Effector memory CD4-positive, alpha-beta T cell (primary cell): ENCODE results near the gene SEC24C.

Source experiments
- DNase-seq, 3 donors: peaks; one replicate each; pipeline ENCODE4 v3.0.0-alpha.2; 2020
- H3K27ac ChIP-seq: 2 replicates; pipeline ENCODE4 v1.7.0; 2013; ENCODE audit warnings: mild to moderate bottlenecking, low read length, moderate library complexity; ENCODE audit not compliant: insufficient read depth, poor library complexity, severe bottlenecking
- H3K27me3 ChIP-seq: replicated peaks from 2 replicates; pipeline ENCODE4 v1.7.0; 2013; ENCODE audit warnings: mild to moderate bottlenecking, low read length; ENCODE audit not compliant: insufficient read depth, control insufficient read depth, poor library complexity, severe bottlenecking
- H3K36me3 ChIP-seq: 2 replicates; pipeline ENCODE4 v1.7.0; 2013; ENCODE audit warnings: mild to moderate bottlenecking, low read length, moderate library complexity; ENCODE audit not compliant: control insufficient read depth, insufficient read depth
- H3K4me1 ChIP-seq: 2 replicates; pipeline ENCODE4 v1.7.0; 2013; ENCODE audit warnings: low read length, mild to moderate bottlenecking; ENCODE audit not compliant: control insufficient read depth, insufficient read depth, poor library complexity, severe bottlenecking
- H3K4me3 ChIP-seq: 2 replicates; pipeline ENCODE4 v1.7.0; 2013; ENCODE audit warnings: low read length, low read depth, mild to moderate bottlenecking; ENCODE audit not compliant: insufficient read depth, poor library complexity, severe bottlenecking
- H3K9me3 ChIP-seq: 2 replicates; pipeline ENCODE4 v1.7.0; 2013; ENCODE audit warnings: mild to moderate bottlenecking, low read length, moderate library complexity; ENCODE audit not compliant: control insufficient read depth

The SEC24C gene

GRCh38 chr10:73817826-73818225, 73.7 kb downstream of the SEC24C start:
- Histone ChIP-seq H3K36me3 (peaks cover 67% of the 10 kb centered on the region), H3K27ac (no peak overlapping the region), H3K9me3 (no peaks in the 10 kb centered on the region), H3K4me1 (no peaks in the 10 kb centered on the region), H3K27me3 (no peaks in the 10 kb centered on the region), H3K4me3 (no peak overlapping the region)
- no peak for DNase-seq

GRCh38 chr10:73818402-73818801, 74.2 kb downstream of the SEC24C start:
- Histone ChIP-seq H3K27ac (no peak overlapping the region), H3K36me3 (peaks cover 62% of the 10 kb centered on the region), H3K4me3 (no peak overlapping the region), H3K27me3 (no peaks in the 10 kb centered on the region), H3K9me3 (no peaks in the 10 kb centered on the region), H3K4me1 (no peaks in the 10 kb centered on the region)
- DNase-seq = no peak

- no peak overlapping the region for H3K27ac ChIP-seq
- DNase-seq = no peak
- H3K4me1 ChIP-seq = no peaks in the 10 kb centered on the region
- H3K4me3 ChIP-seq = no peak overlapping the region
- H3K27me3 ChIP-seq = no peaks in the 10 kb centered on the region
- no peaks in the 10 kb centered on the region for H3K9me3 ChIP-seq
- H3K36me3 ChIP-seq = peaks cover 68% of the 10 kb centered on the region
Measured at GRCh38 chr10:73819081-73819480, 74.9 kb downstream of the SEC24C start.

- Histone ChIP-seq H3K36me3 (peaks cover 68% of the 10 kb centered on the region), H3K4me1 (no peaks in the 10 kb centered on the region)
- DNase-seq = no peak
Measured at GRCh38 chr10:73819513-73820093, 75.4 kb downstream of the SEC24C start.

More at GRCh38 chr10:73819513-73820093, 75.4 kb downstream of the SEC24C start:
- no peak overlapping the region for H3K4me3 ChIP-seq
- no peak overlapping the region for H3K27ac ChIP-seq
- no peaks in the 10 kb centered on the region for H3K27me3 ChIP-seq
- no peaks in the 10 kb centered on the region for H3K9me3 ChIP-seq
